ENCODE measurements around the gene EMD. TPM values are rescaled to one million over a fixed set of nuclear protein-coding genes. Genes with fewer than 3 reads are reported as not detected.
"Not testable (repeated sequence)": the region's sequence is repeated elsewhere in the genome, so short reads cannot be mapped to it uniquely, and the experiment has no call there.

Gene EMD
- total RNA-seq = 10 to 100 TPM; 75.9 to 89.4 TPM

DNA sequence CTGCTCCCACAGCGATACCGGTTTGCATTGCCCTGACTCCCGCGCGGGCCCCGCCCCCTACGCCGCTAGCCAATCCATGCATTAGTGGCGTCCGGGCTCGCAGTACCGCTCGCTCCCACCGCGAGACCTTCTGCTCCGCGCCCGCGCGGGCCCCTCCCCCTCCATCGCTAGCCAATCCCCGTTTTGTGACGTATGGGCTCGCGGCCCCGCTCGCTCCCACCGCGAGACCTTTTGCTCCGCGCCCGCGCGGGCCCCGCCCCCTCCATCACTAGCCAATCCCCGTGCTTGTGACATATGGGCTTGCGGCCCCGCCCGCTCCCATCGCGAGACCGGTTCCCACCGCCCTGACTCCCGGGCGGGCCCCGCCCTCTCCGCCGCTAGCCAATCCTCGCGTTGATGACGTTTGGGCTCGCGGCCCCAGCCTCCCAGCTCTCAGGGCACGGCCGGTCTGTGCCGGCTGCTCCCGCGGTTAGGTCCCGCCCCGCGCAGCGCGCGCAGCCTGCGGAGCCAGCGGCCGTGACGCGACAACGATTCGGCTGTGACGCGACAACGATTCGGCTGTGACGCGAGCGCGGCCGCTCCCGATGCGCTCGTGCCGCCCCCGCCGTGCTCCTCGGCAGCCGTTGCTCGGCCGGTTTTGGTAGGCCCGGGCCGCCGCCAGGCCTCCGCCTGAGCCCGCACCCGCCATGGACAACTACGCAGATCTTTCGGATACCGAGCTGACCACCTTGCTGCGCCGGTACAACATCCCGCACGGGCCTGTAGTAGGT, at the start of gene EMD:
Gene EMD, plus strand, starts transcription at position 497 of the 770 bp plus-strand sequence. Its CDS starts 190 bp downstream, at position 687.
- ATAC-seq = peak; percentile 88
- CTCF ChIA-PET = no interaction called here

DNA sequence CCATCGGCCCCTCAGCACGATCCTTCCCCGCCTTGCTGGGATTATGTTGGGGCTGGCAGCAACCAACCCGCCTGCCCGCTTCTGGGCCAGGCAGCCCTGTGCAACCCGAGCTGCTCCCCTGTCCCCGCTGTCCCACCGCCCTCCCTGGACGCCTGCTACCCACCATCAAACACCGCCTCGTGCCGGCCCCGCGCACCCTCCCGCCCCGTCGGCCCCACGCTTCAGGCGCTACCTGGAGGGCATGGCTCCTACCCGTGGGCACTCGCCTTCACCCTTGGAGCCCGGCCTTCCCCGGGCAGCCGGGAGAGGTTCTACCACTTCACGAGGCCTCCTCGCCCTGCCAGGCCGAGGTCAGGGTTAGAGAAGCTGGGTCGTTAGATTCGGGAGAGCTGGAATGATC, 46.5 kb upstream of the EMD start:
- H3K4me1 Mint-ChIP-seq = peaks cover 36% of the 10 kb centered on the region
- DNase-seq (no peak), ATAC-seq (no peak)
- intact Hi-C loops (cut with DNase I, micrococcal nuclease) = no loop called here
- H3K4me3 Mint-ChIP-seq = no peak overlapping the region
- no peaks in the 10 kb centered on the region for H3K27me3 Mint-ChIP-seq
- H3K27ac Mint-ChIP-seq = no peak overlapping the region
- ChIA-PET CTCF (no interaction called here), POLR2A (no interaction called here)
- H3K9me3 Mint-ChIP-seq (ENCODE audit: low read depth) = no peaks in the 10 kb centered on the region
- H3K36me3 Mint-ChIP-seq (ENCODE audit: low read depth) = no peaks in the 10 kb centered on the region

More for the DNA sequence above, at the start of gene EMD:
- Mint-ChIP-seq H3K36me3 (ENCODE audit: low read depth) (peaks cover 11% of the 10 kb centered on the region), H3K27me3 (no peaks in the 10 kb centered on the region), H3K27ac (peak within 1 kb of the TSS; percentile 91), H3K9me3 (ENCODE audit: low read depth) (no peaks in the 10 kb centered on the region), H3K4me3 (peak within 1 kb of the TSS; percentile 84), H3K4me1 (peaks cover 23% of the 10 kb centered on the region)
- POLR2A ChIA-PET = interaction anchor here (1.0 to 1.1 kb wide), 2 partner anchors 19 to 411 kb away, joined by 3 to 4 read pairs; no protein-coding TSS in a partner anchor
- intact Hi-C loops (cut with DNase I, micrococcal nuclease) = loop anchor here (1.0 to 10.0 kb wide), 9 partner anchors 8 to 654 kb away; partner anchors contain the start of genes TMEM187 (in 2 of the 2), ABCD1 (in 1 of the 2), ARHGAP4 (in 1 of the 2) and BCAP31 (in 1 of the 2)
- peak; percentile 98 for DNase-seq

DNA sequence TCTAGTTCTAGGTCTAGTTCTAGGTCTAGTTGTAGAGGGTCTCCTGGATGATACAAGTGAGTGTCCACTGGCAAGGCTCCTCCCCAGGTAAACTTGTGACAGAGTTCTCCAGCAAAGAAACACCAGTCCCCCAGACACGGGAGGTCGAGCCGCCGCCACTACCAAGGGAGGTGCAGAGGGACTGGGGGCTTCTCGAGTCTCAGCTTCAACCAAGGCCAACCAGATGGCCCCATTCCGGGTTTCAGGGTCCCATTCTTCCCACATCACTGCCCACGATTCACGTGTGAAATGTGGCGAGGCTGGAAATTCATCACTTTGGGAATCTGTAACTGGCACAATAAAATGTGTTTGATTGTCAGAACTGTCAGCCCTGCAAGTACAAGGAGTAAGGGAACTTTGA, 46.0 kb upstream of the EMD start:
- ATAC-seq (no peak), DNase-seq (no peak)
- ChIA-PET POLR2A (no interaction called here), CTCF (no interaction called here)
- intact Hi-C loops (cut with DNase I, micrococcal nuclease) = no loop called here
- Mint-ChIP-seq H3K9me3 (ENCODE audit: low read depth) (no peaks in the 10 kb centered on the region), H3K27ac (no peak overlapping the region), H3K27me3 (no peaks in the 10 kb centered on the region), H3K4me3 (no peak overlapping the region), H3K36me3 (ENCODE audit: low read depth) (no peaks in the 10 kb centered on the region), H3K4me1 (peaks cover 30% of the 10 kb centered on the region)

DNA sequence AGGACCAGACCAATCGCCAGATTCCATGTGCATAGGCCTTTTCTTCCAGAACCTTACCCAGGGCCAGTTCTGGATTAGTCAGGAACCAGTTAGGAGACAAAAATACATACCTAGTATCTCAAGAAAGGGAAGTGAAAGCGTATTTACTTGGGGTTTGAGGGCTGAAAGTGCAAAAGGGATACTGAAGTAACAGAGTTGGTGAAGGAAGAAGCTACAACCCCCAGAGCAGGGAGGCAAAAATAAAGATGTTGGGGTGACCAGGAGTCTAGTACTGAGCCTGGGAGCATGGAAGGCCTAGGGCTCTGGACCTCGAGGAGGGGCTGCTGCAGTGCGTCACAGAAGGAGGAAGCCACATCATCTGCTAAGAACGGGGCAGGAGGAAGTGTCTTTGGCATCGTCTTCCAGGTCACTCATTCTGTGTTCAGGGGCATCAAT, 45.2 kb upstream of the EMD start:
- H3K4me3 Mint-ChIP-seq = no peak overlapping the region
- DNase-seq (no peak), ATAC-seq (peak; percentile 47)
- CTCF ChIA-PET = no interaction called here
- intact Hi-C loops (cut with DNase I, micrococcal nuclease) = no loop called here
- no peaks in the 10 kb centered on the region for H3K27me3 Mint-ChIP-seq
- H3K36me3 Mint-ChIP-seq (ENCODE audit: low read depth) = no peaks in the 10 kb centered on the region
- peaks cover 25% of the 10 kb centered on the region for H3K4me1 Mint-ChIP-seq
- H3K27ac Mint-ChIP-seq = peak overlapping the region; percentile 73
- POLR2A ChIA-PET = no interaction called here
- no peaks in the 10 kb centered on the region for H3K9me3 Mint-ChIP-seq (ENCODE audit: low read depth)

DNA sequence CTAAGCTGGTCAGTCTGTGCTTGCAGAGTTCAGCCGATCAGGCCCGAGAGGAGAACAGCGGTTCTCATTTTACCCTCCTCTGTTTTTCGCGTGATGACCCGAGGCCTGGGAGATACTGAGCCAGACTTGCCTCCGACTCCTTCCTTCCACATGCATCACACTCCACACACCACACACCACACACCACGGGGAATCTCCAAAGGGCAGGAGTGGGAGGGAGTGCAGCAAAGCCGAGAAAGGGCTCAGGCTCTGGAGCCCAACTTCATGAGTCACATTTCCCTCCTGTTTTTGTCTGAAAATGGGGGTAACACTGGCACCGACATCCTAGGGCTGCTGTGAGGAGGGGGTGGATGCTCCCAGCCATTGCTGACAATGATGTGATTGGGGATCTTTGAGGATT, 44.6 kb upstream of the EMD start:
- ChIA-PET POLR2A (no interaction called here), CTCF (no interaction called here)
- Mint-ChIP-seq H3K27ac (peak overlapping the region; percentile 73), H3K27me3 (no peaks in the 10 kb centered on the region), H3K4me3 (no peak overlapping the region), H3K4me1 (peaks cover 22% of the 10 kb centered on the region), H3K36me3 (ENCODE audit: low read depth) (no peaks in the 10 kb centered on the region), H3K9me3 (ENCODE audit: low read depth) (no peaks in the 10 kb centered on the region)
- DNase-seq (peak; percentile 63), ATAC-seq (peak; percentile 78)
- intact Hi-C loops (cut with DNase I, micrococcal nuclease) = no loop called here

DNA sequence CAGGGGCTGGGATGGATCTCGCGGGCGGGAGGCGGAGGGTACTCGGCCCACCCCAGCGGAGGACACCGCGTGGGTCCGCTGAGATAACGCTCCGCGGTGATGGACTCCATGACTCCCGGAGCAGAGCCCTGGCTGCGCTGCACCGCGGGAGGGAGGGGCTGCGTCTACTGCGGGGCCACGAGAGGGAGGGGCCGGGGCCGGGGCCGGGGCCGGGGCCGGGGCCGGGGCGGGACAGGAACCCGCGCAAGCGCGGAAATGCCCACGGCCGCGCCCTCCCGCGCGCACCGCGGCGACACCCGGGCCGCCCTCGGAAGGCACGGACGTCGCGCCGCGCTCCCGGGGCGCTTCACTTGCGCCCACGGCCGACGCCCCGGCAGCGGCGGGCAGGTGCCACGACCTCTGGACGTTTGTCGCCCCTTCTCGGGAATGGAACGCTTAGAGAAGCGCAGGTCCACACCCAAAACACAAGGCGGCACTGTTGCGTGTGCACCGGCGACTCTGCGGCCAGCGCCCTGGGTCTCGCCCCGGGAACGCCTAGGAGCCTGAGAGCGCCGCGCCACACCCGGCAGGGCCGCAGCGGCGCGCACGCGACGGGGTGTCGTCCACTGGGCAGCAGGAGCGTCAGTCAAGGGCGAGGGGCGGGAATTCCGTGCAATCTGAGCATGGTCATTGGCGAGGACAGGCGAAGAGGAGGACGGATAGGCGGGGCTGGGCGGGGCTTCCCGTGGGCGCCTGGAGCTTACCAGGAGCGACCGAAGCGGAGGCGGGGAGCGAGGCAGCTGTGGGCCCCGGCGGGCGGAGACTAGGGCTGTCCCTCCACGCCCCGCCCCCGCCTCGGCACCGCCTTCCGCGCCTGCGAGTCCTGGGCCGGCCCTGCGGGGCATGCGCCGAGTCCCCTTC, 37.4 kb upstream of the EMD start:
- DNase-seq; intact Hi-C loops (cut with DNase I, micrococcal nuclease); POLR2A ChIA-PET; H3K4me1 Mint-ChIP-seq; H3K36me3 Mint-ChIP-seq (ENCODE audit: low read depth); H3K27me3 Mint-ChIP-seq; CTCF ChIA-PET; H3K4me3 Mint-ChIP-seq; H3K27ac Mint-ChIP-seq; H3K9me3 Mint-ChIP-seq (ENCODE audit: low read depth): not testable (repeated sequence)
- ATAC-seq = peak; percentile 73

DNA sequence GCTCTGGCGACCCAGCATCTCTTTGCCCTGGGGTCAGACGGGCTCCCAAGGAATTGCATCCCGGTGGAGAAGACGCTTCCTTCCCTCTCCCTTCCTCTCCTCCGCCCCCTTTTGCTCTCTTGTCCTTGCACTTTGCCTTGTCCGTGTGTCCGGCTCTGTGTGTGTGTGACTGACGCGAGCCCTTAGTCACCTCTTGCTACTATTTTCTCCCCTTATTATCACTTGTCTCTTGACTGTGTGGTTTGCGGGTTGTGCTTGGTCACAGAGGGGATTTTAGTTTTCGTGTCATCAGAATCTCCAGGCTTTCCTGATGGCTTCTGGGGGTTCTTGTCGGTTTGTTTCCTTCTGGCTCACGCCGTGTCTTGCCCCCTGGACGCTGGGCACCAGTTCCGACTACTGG, 36.0 kb upstream of the EMD start:
- H3K4me1 Mint-ChIP-seq; H3K27ac Mint-ChIP-seq; H3K27me3 Mint-ChIP-seq; POLR2A ChIA-PET; H3K9me3 Mint-ChIP-seq (ENCODE audit: low read depth); CTCF ChIA-PET; H3K36me3 Mint-ChIP-seq (ENCODE audit: low read depth); DNase-seq; H3K4me3 Mint-ChIP-seq; intact Hi-C loops (cut with DNase I, micrococcal nuclease): not testable (repeated sequence)
- ATAC-seq = peak; percentile 15

DNA sequence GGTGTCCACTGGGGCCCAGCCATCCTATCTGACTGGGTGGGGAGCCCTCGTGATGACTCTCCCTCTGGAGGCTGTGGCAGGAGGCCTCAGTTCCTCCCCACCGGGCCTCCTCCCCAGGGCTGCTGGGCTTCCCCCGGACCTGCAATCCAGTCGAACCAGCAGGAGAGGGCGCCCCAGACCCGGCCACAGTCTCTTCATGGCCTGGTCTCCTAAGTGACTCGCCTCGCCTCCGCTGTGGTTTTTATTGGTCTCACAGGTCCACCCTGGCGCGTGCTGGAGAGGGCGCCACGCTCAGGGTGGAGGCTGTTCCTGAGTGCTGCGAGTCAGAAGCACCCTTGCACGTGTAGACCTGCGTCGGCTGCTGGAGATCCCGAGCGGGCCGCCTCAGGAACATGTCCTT, 35.5 kb upstream of the EMD start:
- H3K27me3 Mint-ChIP-seq; H3K4me3 Mint-ChIP-seq; H3K27ac Mint-ChIP-seq; H3K9me3 Mint-ChIP-seq (ENCODE audit: low read depth); POLR2A ChIA-PET; H3K4me1 Mint-ChIP-seq; intact Hi-C loops (cut with DNase I, micrococcal nuclease); CTCF ChIA-PET; H3K36me3 Mint-ChIP-seq (ENCODE audit: low read depth); DNase-seq: not testable (repeated sequence)
- ATAC-seq = peak; percentile 47

DNA sequence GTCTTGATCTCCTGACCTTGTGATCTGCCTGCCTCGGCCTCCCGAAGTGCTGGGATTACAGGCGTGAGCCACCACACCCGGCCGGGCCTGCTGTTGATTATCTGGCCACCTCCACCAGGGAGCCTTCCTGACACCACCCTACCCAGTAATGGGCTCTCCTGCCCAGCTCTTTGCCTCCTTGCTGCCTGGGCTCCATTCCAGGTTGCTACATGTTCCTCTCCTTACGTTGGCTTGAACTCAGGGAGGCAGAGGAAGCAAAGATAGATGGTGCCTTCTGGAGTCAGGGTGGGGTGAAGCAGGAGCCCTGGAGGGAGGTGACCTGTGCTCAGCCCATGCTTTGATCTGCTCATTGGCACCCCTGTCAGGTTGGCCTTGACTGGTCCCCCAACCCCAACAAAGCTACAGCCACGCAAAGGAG, 31.0 kb upstream of the EMD start:
- CTCF ChIA-PET = no interaction called here
- DNase-seq = no peak
- peaks cover 6% of the 10 kb centered on the region for H3K36me3 Mint-ChIP-seq (ENCODE audit: low read depth)

DNA sequence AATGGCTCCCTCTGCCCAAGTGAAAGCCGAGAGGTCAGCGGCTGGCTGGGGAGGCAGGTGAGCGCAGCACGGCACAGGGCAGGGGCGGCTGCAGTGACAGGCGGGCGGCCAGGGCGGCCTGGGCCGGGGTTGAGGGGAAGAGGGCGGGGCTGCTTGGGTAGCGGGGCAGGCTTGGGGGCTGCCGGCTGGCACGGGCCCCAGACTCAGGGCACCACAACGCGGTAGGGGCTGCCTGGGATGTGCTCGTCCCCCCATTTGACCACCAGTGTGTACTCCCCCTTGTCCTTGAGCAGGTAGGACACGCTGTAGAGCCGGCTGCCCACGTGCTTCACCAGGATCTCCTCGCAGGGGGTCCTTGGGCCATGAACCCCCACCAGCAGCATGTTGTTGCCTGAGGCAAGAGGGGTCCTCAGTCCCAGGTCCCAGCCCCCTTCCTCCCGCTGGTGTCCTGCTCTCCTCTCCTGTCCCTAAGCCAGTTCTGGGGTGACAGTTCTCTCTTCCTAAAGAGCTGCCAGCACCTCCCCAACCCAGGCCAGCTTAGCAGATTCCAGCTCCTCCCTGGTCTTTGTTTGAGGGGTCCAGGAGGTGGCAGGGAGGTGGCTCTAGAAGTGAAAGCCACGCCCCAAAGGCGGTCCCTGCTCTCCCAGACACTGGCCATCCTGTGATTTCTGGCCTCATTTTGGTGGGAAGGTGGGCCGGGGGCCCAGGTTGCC, 30.3 kb upstream of the EMD start:
- peaks cover 6% of the 10 kb centered on the region for H3K36me3 Mint-ChIP-seq (ENCODE audit: low read depth)
- ChIA-PET POLR2A (no interaction called here), CTCF (interaction anchor here (0.7 kb wide), 1 partner anchor 199 kb away, joined by 3 read pairs; the partner anchor contains the start of gene IKBKG)
- ATAC-seq (no peak), DNase-seq (no peak)
- H3K9me3 Mint-ChIP-seq (ENCODE audit: low read depth) = no peaks in the 10 kb centered on the region
- intact Hi-C loops (cut with DNase I, micrococcal nuclease) = no loop called here
- no peaks in the 10 kb centered on the region for H3K27me3 Mint-ChIP-seq
- H3K4me1 Mint-ChIP-seq = peaks cover 21% of the 10 kb centered on the region
- H3K4me3 Mint-ChIP-seq = no peak overlapping the region
- H3K27ac Mint-ChIP-seq = no peak overlapping the region

More for the DNA sequence above, 31.0 kb upstream of the EMD start:
- intact Hi-C loops (cut with DNase I, micrococcal nuclease) = no loop called here
- Mint-ChIP-seq H3K27me3 (no peaks in the 10 kb centered on the region), H3K4me3 (no peak overlapping the region), H3K9me3 (ENCODE audit: low read depth) (no peaks in the 10 kb centered on the region), H3K4me1 (peaks cover 18% of the 10 kb centered on the region), H3K27ac (no peak overlapping the region)
- no peak for ATAC-seq
- POLR2A ChIA-PET = no interaction called here

DNA sequence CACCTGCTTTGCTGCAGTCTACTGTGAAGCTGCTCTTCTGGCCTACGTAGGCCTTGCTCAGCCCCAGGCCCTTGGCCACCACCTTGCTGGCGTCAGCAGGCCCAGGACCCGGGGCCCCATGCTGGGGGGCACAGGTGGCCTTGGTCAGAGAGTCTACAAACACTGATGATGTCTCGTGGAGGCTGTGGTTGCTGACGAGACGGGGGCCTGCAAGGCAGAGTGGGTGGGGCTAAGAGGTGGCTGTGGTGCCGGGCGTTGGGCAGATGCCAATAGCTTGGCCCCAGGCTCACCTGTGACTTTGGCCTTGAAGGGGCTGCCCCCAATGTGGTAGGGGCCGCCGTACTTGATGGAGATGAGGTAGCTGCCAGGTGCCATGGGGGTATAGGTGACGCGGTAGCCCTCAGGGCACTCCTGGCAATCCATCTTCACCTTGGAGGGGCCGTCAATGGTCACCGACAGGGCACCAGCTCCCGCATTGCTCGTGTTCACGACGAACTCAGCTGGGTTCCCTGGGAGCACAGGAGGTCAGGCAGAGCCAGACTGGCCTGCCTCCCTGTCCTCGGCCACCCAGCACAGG, 29.6 kb upstream of the EMD start:
- H3K36me3 Mint-ChIP-seq (ENCODE audit: low read depth) = peaks cover 9% of the 10 kb centered on the region
- CTCF ChIA-PET = interaction anchor here (0.7 kb wide), 1 partner anchor 198 kb away, joined by 3 read pairs; the partner anchor contains the start of gene IKBKG
- peaks cover 22% of the 10 kb centered on the region for H3K4me1 Mint-ChIP-seq

More for the DNA sequence above, 29.6 kb upstream of the EMD start:
- POLR2A ChIA-PET = no interaction called here
- Mint-ChIP-seq H3K9me3 (ENCODE audit: low read depth) (no peaks in the 10 kb centered on the region), H3K27ac (no peak overlapping the region), H3K4me3 (no peak overlapping the region), H3K27me3 (no peaks in the 10 kb centered on the region)
- no peak for DNase-seq
- intact Hi-C loops (cut with DNase I, micrococcal nuclease) = no loop called here
- ATAC-seq = no peak

Data from activated CD4-positive, alpha-beta T cell treated with anti-CD3 and anti-CD28 coated beads for 36 hours (primary cell).